ENCODE measurements around the gene TBCB.

DNA sequence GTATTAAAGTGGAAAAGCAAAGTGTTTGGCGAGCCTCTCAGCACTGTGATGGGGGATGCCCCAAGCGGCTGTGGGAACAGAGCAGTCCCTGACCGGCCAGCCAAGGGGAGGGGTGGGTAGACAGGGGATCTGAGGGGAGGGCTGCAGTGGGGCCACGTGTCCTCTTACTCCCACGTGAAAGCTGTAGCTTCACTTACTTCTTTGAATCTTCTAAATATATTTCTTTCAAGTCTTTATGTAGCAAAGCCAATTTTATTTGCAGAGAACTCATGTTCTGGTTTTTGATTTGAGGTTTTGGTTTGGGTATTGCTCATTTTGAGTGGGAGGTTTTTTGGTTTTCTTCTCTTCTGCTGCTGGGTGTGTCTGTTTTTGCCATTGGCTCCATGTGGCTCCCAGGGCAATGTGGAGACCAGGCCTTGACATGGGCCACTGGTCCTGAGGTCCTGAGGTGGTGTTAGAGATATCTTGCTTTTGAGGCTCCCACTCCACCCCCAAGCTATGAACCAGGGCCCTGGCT lies 22.1 kb upstream of the TBCB start:
- TF ChIP-seq, protein P1, sequence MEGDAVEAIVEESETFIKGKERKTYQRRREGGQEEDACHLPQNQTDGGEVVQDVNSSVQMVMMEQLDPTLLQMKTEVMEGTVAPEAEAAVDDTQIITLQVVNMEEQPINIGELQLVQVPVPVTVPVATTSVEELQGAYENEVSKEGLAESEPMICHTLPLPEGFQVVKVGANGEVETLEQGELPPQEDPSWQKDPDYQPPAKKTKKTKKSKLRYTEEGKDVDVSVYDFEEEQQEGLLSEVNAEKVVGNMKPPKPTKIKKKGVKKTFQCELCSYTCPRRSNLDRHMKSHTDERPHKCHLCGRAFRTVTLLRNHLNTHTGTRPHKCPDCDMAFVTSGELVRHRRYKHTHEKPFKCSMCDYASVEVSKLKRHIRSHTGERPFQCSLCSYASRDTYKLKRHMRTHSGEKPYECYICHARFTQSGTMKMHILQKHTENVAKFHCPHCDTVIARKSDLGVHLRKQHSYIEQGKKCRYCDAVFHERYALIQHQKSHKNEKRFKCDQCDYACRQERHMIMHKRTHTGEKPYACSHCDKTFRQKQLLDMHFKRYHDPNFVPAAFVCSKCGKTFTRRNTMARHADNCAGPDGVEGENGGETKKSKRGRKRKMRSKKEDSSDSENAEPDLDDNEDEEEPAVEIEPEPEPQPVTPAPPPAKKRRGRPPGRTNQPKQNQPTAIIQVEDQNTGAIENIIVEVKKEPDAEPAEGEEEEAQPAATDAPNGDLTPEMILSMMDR (IDR thresholded peaks at IDR 0.05) = no peak
- TF ChIP-seq POLR2A (IDR thresholded peaks at IDR 0.05) = no peak

All from uterus (tissue), 2 donors.